G401 (cell line): ENCODE measurements around the gene HOOK1. TPM values are rescaled to one million over a fixed set of nuclear protein-coding genes. Genes with fewer than 3 reads are reported as not detected.
"Not testable (repeated sequence)": the region's sequence is repeated elsewhere in the genome, so short reads cannot be mapped to it uniquely, and the experiment has no call there.

Experiments
- DNase-seq: peaks from one replicate; pipeline ENCODE4 v3.0.0-alpha.2; 2015; ENCODE audit warnings: low spot score
- in situ Hi-C: cut with HindIII; loops from 2 replicates; pipeline ENCODE4 v1.10.0; 2016; ENCODE audit warnings: low sequenced_read_pairs, mixed read lengths
- total RNA-seq: library from RNA; depleted of rRNA; stranded (reverse); fragments of >200 nt; shearing (Covaris generic); gene quantifications from 2 replicates; pipeline ENCODE4 v1.2.3, GENCODE V29; 2014; rRNA removed

Gene HOOK1
- total RNA-seq, 1 experiment from 2014 or later: not detected

GRCh38 chr1:59919746-59920145, 105.0 kb downstream of the HOOK1 start:
- in situ Hi-C loops: no loop called here
- no peak for DNase-seq

GRCh38 chr1:59921258-59921899, 106.6 kb downstream of the HOOK1 start:
- DNase-seq, in situ Hi-C loops: not testable (repeated sequence)

GRCh38 chr1:59924653-59925052, 109.9 kb downstream of the HOOK1 start:
- DNase-seq: no peak
- in situ Hi-C loops: no loop called here

Other genes starting within 250 kb of the HOOK1 start
- not detected in 2 replicates for gene CYP2J2, start 111.8 kb downstream of the HOOK1 start, total RNA-seq